GM15510 (cell line): ENCODE results near the gene DLG2.

Source experiments
- POLR2A ChIP-seq: IDR thresholded peaks from 3 replicates; pipeline ENCODE4 v1.6.1; 2011; ENCODE audit warnings: borderline replicate concordance; ENCODE audit not compliant: insufficient read length; ENCODE audit errors: extremely low read depth

Gene DLG2

GRCh38 chr11:84300092-84300491, 1327.1 kb downstream of the DLG2 start:
- no peak for TF ChIP-seq POLR2A

DNA sequence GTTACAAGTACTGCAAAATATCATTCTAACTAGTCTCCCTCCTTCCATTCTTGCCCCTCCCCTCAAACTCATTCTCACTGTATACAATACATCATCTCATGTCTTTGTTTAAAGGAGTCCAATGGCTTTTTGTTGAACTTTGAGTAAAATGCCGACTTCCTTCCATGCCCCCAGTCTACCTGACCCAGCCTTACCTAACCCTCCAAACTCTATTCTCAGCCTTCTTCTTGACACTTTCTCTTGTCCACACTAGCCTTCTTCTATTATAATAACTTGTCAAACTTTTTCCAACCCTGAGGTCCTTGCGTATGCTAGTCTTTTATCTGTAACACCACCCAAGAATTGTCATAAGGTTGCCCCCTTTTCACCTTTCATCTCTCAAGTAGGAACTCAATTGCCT, 1329.6 kb downstream of the DLG2 start:
- TF ChIP-seq POLR2A = no peak

DNA sequence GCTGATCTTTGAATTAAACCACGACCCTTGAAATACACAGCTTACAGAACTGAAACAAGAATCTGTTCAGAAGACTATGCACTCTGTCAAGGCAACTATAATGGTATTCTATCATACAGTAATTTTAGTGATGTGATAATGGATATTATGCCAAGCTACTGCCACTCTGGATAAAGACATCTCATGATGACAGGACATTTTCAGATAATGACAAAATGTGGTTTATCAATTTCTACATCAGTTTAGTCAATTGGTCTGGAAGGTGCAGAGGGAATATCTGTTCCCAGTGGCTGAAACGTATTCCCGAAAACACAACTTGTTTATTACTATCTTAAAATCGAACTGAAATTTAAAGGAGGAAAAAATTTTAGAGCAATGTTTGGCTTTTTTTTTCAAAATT, 1331.3 kb downstream of the DLG2 start:
- no peak for TF ChIP-seq POLR2A

DNA sequence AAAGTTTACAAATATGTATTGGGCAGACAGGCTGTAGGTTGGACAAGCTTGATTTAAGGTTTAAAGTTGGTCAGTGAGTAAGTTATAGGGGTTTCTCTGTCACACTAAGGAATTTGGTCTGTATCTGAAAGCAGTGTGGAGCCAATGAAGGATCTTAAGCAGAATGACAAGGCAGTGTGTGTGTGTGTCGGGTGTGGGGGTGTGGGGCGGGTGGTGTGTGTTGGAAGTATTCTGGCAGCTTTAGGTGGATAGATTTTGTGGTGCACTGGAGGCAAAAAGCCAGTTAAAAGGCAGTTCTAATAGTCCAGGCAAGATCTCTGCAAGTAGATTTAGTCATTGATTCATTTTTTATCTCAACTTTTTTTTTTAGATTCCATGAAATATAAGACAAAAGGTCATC, 1334.2 kb downstream of the DLG2 start:
- no peak for TF ChIP-seq POLR2A

GRCh38 chr11:84292006-84292405, 1335.1 kb downstream of the DLG2 start:
- TF ChIP-seq POLR2A = no peak

DNA sequence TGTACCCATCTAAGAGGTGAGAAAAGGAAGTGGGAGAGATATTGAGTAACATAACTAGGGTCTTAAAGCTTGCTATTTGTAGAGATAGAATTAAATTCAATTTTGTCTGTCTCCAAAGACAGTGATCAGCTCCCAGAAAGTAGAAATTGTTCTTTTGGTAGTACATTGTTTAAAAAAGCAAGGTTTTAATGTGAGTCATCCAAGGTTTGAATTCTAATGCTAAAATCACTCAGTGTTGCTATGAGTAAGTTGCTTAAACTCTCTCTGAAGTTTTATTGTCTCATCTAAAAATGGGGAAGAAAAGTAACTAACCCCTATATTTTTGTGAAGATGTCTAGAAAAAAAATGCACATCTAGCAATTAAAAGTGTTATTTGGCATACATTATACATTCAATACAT, 1336.5 kb downstream of the DLG2 start:
- no peak for TF ChIP-seq POLR2A

GRCh38 chr11:84289381-84289906, 1337.7 kb downstream of the DLG2 start:
- no peak for TF ChIP-seq POLR2A

DNA sequence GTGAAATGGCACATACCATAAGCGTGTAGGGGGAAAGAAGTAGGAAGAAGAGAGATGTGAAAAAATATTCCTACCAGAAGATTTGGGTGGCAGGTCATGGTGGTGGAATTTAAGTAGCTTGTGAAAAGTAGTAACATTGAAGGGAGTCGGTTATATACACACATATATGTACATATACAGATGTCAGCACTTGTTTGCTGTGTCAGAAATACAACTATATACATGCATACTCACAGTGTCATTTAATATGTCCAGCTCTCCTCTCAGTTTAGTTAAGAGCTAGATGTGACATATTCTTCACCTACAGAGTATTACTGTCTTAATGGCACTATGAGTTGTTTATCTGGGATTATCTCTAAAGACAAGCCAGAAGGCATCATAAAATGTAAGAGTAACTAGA, 1353.6 kb downstream of the DLG2 start:
- TF ChIP-seq POLR2A = no peak

- no peak for TF ChIP-seq POLR2A
Observed at GRCh38 chr11:84270466-84270865, 1356.7 kb downstream of the DLG2 start.

DNA sequence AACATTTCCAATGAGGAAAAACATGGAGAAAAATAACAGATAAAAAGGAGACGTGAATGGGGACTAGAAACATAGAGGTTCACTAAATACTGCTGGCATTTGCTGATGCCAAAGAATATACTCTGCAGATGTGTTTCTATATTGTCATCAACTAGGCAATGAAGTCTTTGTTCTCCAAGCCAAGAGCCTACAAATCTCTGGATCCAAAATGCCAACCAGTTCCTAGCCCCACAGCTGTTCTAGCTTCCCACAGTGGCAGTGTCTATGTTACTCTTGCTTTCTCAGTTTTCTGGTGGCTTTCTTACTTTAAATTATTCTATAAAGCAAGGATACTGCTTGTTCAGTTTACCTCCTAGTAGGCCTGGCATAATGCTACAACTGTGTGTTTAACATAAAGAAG, 1363.1 kb downstream of the DLG2 start:
- TF ChIP-seq POLR2A = no peak

DNA sequence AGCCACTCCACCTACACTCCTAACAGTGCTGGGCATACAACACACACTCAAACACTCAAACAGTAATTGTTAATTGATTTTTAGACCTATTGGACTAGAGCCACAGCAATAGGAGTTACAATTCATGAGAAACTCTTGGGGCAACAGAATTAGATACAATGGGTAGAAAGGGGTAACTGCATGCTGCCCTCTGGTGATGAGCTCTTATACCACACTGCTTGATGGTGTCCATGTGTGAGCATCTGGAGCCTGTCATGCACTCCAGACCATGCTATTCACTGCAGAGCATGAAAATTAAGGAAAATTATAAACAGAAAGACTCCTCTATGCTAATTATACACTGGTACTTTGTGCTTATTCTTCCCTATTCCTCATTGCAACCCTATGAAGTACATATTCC, 1365.4 kb downstream of the DLG2 start:
- no peak for TF ChIP-seq POLR2A

- no peak for TF ChIP-seq POLR2A
Observed at GRCh38 chr11:84260862-84261261, 1366.3 kb downstream of the DLG2 start.

GRCh38 chr11:84256618-84257017, 1370.5 kb downstream of the DLG2 start:
- TF ChIP-seq POLR2A = no peak

DNA sequence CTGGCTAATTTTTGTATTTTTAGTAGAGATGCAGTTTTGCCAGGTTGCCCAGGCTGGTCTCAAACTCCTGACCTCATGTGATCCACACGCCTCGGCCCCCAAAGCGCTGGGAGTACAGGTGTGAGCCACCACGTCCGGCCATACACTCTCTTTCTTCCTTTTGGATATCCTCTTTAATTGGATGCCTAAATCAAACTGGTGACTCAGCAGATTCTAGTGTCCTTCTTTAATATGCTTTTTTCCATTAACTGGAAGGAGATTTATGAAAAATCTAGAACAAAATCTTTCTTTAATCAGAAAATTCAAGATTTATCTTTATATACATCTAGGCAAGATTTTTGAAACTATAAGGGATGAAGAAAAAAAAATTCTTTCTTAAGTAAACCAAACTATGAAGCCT, 1371.7 kb downstream of the DLG2 start:
- TF ChIP-seq POLR2A = no peak

GRCh38 chr11:84250834-84251613, 1376.1 kb downstream of the DLG2 start:
- no peak for TF ChIP-seq POLR2A

- no peak for TF ChIP-seq POLR2A
Observed at GRCh38 chr11:84249344-84250135, 1377.6 kb downstream of the DLG2 start.
